Endothelial cell of umbilical vein (primary cell): ENCODE measurements around the gene GOLT1A. TPM values are rescaled to one million over a fixed set of nuclear protein-coding genes. Genes with fewer than 3 reads are reported as not detected.

Experiments
- BruUV-seq: library from RNA; stranded (reverse); fragments of 400-500 nt; replicated peaks from 2 replicates; lab custom pipeline; 2021; lab: Mats Ljungman, UMichigan
- CTCF ChIA-PET: fragments of 300-600, 350-600 bp; sonication (Branson Sonifier 250); formaldehyde crosslinking; loops from one replicate; lab custom pipeline; 2021; ENCODE audit warnings: antibody characterized with exemption, inconsistent platforms; lab: Charles Lee
- POLR2A ChIA-PET: fragments of 300-600, 350-600 bp; sonication (Branson Sonifier 250); formaldehyde crosslinking; loops from one replicate; lab custom pipeline; 2021; ENCODE audit warnings: antibody characterized with exemption, inconsistent platforms; lab: Charles Lee
- DNase-seq: peaks from one replicate; pipeline ENCODE4 v3.0.0-alpha.2; 2011; ENCODE audit warnings: low read depth, low spot score
- FAIRE-seq: peaks from 2 replicates; lab custom pipeline; 2011; peaks lifted over from hg19 to GRCh38; lab: Jason Lieb, UNC
- H2AFZ ChIP-seq: 2 replicates; pipeline ENCODE4 v1.6.0; 2012; ENCODE audit warnings: low read depth, low read length, control low read depth, inconsistent platforms
- H3K27ac ChIP-seq: 2 replicates; pipeline ENCODE4 v1.5.1; 2011; ENCODE audit warnings: low read depth, mild to moderate bottlenecking, control low read depth, low read length, moderate library complexity; ENCODE audit not compliant: insufficient read depth
- H3K27me3 ChIP-seq, 2 experiments: 2 replicates each; pipeline versions ENCODE4 v1.6.0 to v1.6.1; 2011; ENCODE audit warnings: low read length in 2 of 2, mixed read lengths in 1 of 2; ENCODE audit not compliant: control insufficient read depth in 2 of 2, insufficient read depth in 2 of 2
- H3K36me3 ChIP-seq, 2 experiments: 2 replicates in 1 of 2; 3 replicates in 1 of 2; pipeline ENCODE4 v1.5.1; 2011; ENCODE audit warnings: low read length in 2 of 2, mild to moderate bottlenecking in 1 of 2, moderate library complexity in 1 of 2; ENCODE audit not compliant: control insufficient read depth in 2 of 2, insufficient read depth in 2 of 2; ENCODE audit errors: extremely low read depth in 1 of 2
- H3K4me1 ChIP-seq: 3 replicates; pipeline ENCODE4 v1.5.1; 2011; ENCODE audit warnings: mild to moderate bottlenecking, low read length; ENCODE audit not compliant: control insufficient read depth, insufficient read depth; ENCODE audit errors: extremely low read depth
- H3K4me2 ChIP-seq: 2 replicates; pipeline ENCODE4 v1.6.1; 2011; ENCODE audit warnings: low read length, control low read depth, mixed read lengths; ENCODE audit not compliant: insufficient read depth
- H3K4me3 ChIP-seq, 3 experiments: fragments of 200-600 bp in 1 of 3; sonication (generic), shearing (Covaris generic) in 1 of 3; replicated peaks in 1 of 3; 2 replicates each; pipeline ENCODE4 v1.5.1; 2011 to 2016; ENCODE audit warnings: control low read depth in 3 of 3, low read length in 3 of 3, mild to moderate bottlenecking in 2 of 3, inconsistent platforms in 1 of 3, low read depth in 1 of 3, moderate library complexity in 1 of 3; ENCODE audit not compliant: insufficient read depth in 1 of 3
- H3K79me2 ChIP-seq: 2 replicates; pipeline ENCODE4 v1.6.0; 2012; ENCODE audit warnings: low read length, inconsistent platforms; ENCODE audit not compliant: control insufficient read depth, insufficient read depth
- H3K9ac ChIP-seq: replicated peaks from 2 replicates; pipeline ENCODE3; 2011; ENCODE audit warnings: low read length, control low read depth; ENCODE audit not compliant: insufficient read depth; ENCODE audit errors: extremely low read depth
- H3K9me1 ChIP-seq: replicated peaks from 3 replicates; pipeline ENCODE4 v1.6.0; 2011; ENCODE audit warnings: mild to moderate bottlenecking, low read length; ENCODE audit not compliant: control insufficient read depth, insufficient read depth; ENCODE audit errors: extremely low read depth
- H3K9me3 ChIP-seq: replicated peaks from 2 replicates; pipeline ENCODE4 v1.5.1; 2012; ENCODE audit warnings: low read length, inconsistent platforms; ENCODE audit not compliant: control insufficient read depth, insufficient read depth
- H4K20me1 ChIP-seq: replicated peaks from 2 replicates; pipeline ENCODE3; 2011; ENCODE audit warnings: mild to moderate bottlenecking, low read length; ENCODE audit not compliant: control insufficient read depth, insufficient read depth; ENCODE audit errors: extremely low read depth
- JUN ChIP-seq: IDR thresholded peaks from 2 replicates; pipeline ENCODE4 v1.6.1; 2011; ENCODE audit warnings: borderline replicate concordance, low read depth; ENCODE audit not compliant: insufficient read length, insufficient read depth
- POLR2A ChIP-seq: IDR thresholded peaks from 2 replicates; pipeline ENCODE4 v1.6.1; 2012; ENCODE audit warnings: low read depth, mild to moderate bottlenecking, control low read depth, low read length
- dilution Hi-C: fragments of 300-500 bp; cut with MboI; formaldehyde crosslinking; loops from one replicate; pipeline ENCODE4 v1.15.0; 2019; ENCODE audit warnings: low sequenced_read_pairs; ENCODE audit not compliant: extremely low pct_ligation_motif_present
- intact Hi-C: fragments of 100-400 bp; cut with micrococcal nuclease; formaldehyde crosslinking; loops from one replicate; pipeline ENCODE4 v1.10.0; 2022
- polyA plus RNA-seq, 4 experiments: library from polyadenylated mRNA; depleted of rRNA in 3 of 4; stranded (reverse) in 3 of 4; unstranded in 1 of 4; fragments of >200 nt; gene quantifications; 2 replicates each; pipeline versions ENCODE4 v1.2.1 to v1.2.3, GENCODE V29; 2011 to 2012; ENCODE audit warnings: missing spikeins in 1 of 4
- total RNA-seq: library from RNA; stranded (reverse); gene quantifications from 2 replicates; pipeline ENCODE4 v1.2.3, GENCODE V29; 2021

Gene GOLT1A
- total and polyA plus RNA-seq, 2 donors (not counting 3 experiments of a cell fraction or from before 2014, with no cell fraction given) = not detected

GRCh38 chr1:204155881-204156280 is 57.9 kb downstream of the GOLT1A start:
- Histone ChIP-seq H3K9ac (no peak overlapping the region), H3K27ac (no peak overlapping the region), H3K27me3 (peaks cover 0 to 2% of the 10 kb centered on the region in 2 experiments), H2AFZ (no peak overlapping the region), H3K9me3 (no peaks in the 10 kb centered on the region), H3K4me2 (no peak overlapping the region), H4K20me1 (no peaks in the 10 kb centered on the region), H3K79me2 (no peaks in the 10 kb centered on the region), H3K36me3 (no peaks in the 10 kb centered on the region), H3K9me1 (no peaks in the 10 kb centered on the region), H3K4me3 (no peak overlapping the region), H3K4me1 (peaks cover 5% of the 10 kb centered on the region)
- DNase-seq (no peak), FAIRE-seq (no peak)
- no peak for TF ChIP-seq POLR2A
- BruUV-seq = no TSS peak
- ChIA-PET CTCF (interaction anchor here (1.0 to 2.3 kb wide), 4 partner anchors 51 to 243 kb away, joined by 3 to 10 read pairs (median 6); no protein-coding TSS in a partner anchor), POLR2A (no interaction called here)
- intact Hi-C loops (no loop called here), dilution Hi-C loops (loop anchor here (25.0 kb wide), 1 partner anchor 181 kb away; no protein-coding TSS in a partner anchor)

GRCh38 chr1:204154568-204155255 is 59.1 kb downstream of the GOLT1A start:
- no peaks in the 10 kb centered on the region for H3K9me3 ChIP-seq

More at GRCh38 chr1:204154568-204155255, 59.1 kb downstream of the GOLT1A start:
- no peaks in the 10 kb centered on the region for H3K36me3 ChIP-seq
- no peaks in the 10 kb centered on the region for H3K27me3 ChIP-seq
- H2AFZ ChIP-seq = no peak overlapping the region
- no peak overlapping the region for H3K27ac ChIP-seq
- no peak overlapping the region for H3K4me3 ChIP-seq
- FAIRE-seq = no peak
- ChIA-PET POLR2A (no interaction called here), CTCF (interaction anchor here (1.0 to 2.3 kb wide), 9 partner anchors 8 to 244 kb away, joined by 3 to 10 read pairs (median 5); partner anchors contain the start of gene GOLT1A)
- no peak for DNase-seq
- H3K4me2 ChIP-seq = no peak overlapping the region
- intact Hi-C loops = no loop called here
- TF ChIP-seq JUN = no peak
- dilution Hi-C loops = loop anchor here (25.0 kb wide), 1 partner anchor 183 kb away; no protein-coding TSS in a partner anchor
- no peaks in the 10 kb centered on the region for H3K79me2 ChIP-seq
- no peaks in the 10 kb centered on the region for H4K20me1 ChIP-seq
- H3K9ac ChIP-seq = no peak overlapping the region
- H3K4me1 ChIP-seq = peaks cover 5% of the 10 kb centered on the region
- BruUV-seq = no TSS peak
- H3K9me1 ChIP-seq = no peaks in the 10 kb centered on the region
